Osteocyte (in vitro differentiated cells): ENCODE results near the gene RPTOR. TPM values are rescaled to one million over a fixed set of nuclear protein-coding genes. Genes with fewer than 3 reads are reported as not detected.

Source experiments
- DNase-seq: peaks from one replicate; pipeline ENCODE4 v3.0.0; 2021; ENCODE audit warnings: mixed read lengths; ENCODE audit not compliant: unreplicated experiment; ENCODE audit errors: extremely low spot score
- H3K27ac Mint-ChIP-seq: one replicate; pipeline ENCODE4 v1.8.0; 2021; ENCODE audit warnings: mild to moderate bottlenecking, mixed read lengths; ENCODE audit not compliant: unreplicated experiment
- H3K27me3 Mint-ChIP-seq: one replicate; pipeline ENCODE4 v1.8.0; 2021; ENCODE audit warnings: mixed read lengths; ENCODE audit not compliant: unreplicated experiment
- H3K36me3 Mint-ChIP-seq: one replicate; pipeline ENCODE4 v1.8.0; 2021; ENCODE audit warnings: mixed read lengths; ENCODE audit not compliant: unreplicated experiment
- H3K4me1 Mint-ChIP-seq: one replicate; pipeline ENCODE4 v1.8.0; 2021; ENCODE audit warnings: mixed read lengths; ENCODE audit not compliant: unreplicated experiment
- H3K4me3 Mint-ChIP-seq: one replicate; pipeline ENCODE4 v1.8.0; 2021; ENCODE audit warnings: mild to moderate bottlenecking, moderate library complexity, mixed read lengths; ENCODE audit not compliant: unreplicated experiment
- H3K9me3 Mint-ChIP-seq: one replicate; pipeline ENCODE4 v1.8.0; 2021; ENCODE audit warnings: mixed read lengths; ENCODE audit not compliant: unreplicated experiment
- total RNA-seq: library from RNA; stranded (reverse); gene quantifications from 2 replicates; pipeline ENCODE4 v1.2.1, GENCODE V29; 2021
- TF ChIP-seq, protein P1 (sequence below): fragments of 200-600 bp; sonication (generic); IDR thresholded peaks from 2 replicates; pipeline ENCODE4 v1.5.0; 2021; ENCODE audit warnings: antibody characterized with exemption, mild to moderate bottlenecking, moderate library complexity

Gene RPTOR
- total RNA-seq, 1 donor from 2014 or later, result 36.0 TPM

DNA sequence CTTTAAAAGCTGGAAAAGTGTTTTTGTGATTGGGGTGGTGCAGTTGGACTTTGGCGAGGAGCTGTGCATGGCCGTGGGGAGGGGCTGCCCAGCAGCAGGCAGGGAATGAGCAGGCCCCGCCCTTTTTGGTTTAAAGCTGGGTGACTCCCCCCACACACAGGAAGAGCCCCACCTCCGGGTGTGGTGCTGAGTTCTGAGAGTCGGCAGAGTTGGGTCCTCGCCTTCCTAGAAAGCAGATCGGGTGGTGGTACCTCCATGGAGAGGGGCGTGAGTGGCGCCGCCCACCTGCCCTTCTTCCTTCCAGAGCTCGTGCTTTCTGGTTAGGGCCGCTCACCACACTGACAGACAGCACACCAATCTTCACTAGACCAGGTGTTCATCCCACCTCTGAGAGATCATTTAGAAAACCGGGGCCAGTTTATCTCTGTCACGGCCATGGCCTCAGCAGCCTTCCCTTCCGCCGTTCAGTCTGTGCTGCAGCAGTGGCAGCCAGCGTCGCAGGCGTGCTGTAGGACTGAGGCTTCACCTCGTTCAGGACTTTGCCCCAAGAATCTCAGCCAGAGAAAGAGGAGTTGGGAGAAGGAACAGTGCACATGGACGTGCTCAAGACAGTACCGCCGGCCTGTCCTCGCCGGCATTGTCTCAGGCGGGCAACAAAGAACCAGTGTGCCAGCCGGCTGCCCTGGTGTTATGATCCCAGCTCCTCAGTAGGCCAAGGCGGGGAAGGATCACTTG, 303.0 kb downstream of the RPTOR start:
- Mint-ChIP-seq H3K36me3 (peaks cover 30% of the 10 kb centered on the region), H3K9me3 (no peaks in the 10 kb centered on the region), H3K4me3 (no peak overlapping the region), H3K27me3 (no peaks in the 10 kb centered on the region), H3K4me1 (peaks cover 26% of the 10 kb centered on the region), H3K27ac (no peak overlapping the region)
- no peak for DNase-seq
- TF ChIP-seq, protein P1, sequence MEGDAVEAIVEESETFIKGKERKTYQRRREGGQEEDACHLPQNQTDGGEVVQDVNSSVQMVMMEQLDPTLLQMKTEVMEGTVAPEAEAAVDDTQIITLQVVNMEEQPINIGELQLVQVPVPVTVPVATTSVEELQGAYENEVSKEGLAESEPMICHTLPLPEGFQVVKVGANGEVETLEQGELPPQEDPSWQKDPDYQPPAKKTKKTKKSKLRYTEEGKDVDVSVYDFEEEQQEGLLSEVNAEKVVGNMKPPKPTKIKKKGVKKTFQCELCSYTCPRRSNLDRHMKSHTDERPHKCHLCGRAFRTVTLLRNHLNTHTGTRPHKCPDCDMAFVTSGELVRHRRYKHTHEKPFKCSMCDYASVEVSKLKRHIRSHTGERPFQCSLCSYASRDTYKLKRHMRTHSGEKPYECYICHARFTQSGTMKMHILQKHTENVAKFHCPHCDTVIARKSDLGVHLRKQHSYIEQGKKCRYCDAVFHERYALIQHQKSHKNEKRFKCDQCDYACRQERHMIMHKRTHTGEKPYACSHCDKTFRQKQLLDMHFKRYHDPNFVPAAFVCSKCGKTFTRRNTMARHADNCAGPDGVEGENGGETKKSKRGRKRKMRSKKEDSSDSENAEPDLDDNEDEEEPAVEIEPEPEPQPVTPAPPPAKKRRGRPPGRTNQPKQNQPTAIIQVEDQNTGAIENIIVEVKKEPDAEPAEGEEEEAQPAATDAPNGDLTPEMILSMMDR, result no peak

DNA sequence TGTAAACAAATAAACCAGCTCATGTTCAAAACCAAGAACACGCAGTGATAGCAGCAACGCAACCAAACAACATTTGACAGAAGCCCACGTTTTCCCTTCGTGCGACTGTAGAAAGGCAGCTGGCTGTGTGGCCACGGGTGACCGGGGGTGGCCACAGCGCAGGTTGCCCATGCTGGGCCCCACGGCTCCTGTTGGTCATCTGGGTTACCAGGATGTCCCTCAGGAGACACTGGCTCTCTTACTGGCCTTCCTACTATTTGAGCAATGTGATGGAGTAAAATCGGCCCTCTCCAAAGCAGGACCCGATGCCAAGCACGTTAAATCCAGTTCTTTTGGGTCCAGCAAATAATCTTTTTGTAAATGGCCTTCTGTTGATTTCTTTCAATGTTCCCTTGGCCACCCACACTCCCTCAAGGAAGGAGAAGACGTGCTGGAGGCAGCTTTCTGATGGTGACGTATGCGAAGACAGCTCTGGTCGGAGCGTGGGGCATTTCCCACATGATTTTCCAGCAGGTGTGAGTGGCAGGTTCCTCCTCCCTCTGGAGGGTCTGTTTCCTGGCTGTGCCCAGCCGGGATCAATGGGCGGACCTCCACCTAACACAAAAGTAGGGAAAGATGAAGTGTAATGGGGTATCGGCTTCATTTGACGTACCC, 303.9 kb downstream of the RPTOR start:
- TF ChIP-seq, protein P1, result no peak
- no peaks in the 10 kb centered on the region for H3K27me3 Mint-ChIP-seq
- no peak for DNase-seq

DNA sequence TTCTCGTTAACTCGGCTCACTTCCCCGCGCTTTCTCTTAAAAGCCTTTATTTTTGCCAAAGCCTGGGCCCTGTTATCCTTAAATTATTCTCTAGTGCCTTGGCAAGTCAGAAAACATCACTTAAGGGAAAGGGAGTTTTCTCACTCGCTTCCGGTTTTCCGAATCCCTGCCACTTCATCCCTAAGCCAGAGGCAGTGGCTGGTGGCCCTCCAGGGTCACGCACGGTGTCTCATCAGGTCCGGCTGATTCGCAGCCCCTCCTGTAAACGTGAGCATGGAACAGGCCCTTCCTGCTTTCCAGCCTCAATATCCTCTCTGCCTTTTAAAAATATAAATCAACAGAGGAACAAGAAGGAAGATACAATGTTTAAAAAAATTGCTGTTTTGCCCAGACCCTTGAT, 304.5 kb downstream of the RPTOR start:
- DNase-seq, result no peak
- H3K4me3 Mint-ChIP-seq, result no peak overlapping the region

More for the DNA sequence above, 303.9 kb downstream of the RPTOR start:
- Mint-ChIP-seq H3K9me3 (no peaks in the 10 kb centered on the region), H3K4me3 (no peak overlapping the region), H3K36me3 (peaks cover 32% of the 10 kb centered on the region), H3K27ac (no peak overlapping the region), H3K4me1 (peaks cover 26% of the 10 kb centered on the region)

DNA sequence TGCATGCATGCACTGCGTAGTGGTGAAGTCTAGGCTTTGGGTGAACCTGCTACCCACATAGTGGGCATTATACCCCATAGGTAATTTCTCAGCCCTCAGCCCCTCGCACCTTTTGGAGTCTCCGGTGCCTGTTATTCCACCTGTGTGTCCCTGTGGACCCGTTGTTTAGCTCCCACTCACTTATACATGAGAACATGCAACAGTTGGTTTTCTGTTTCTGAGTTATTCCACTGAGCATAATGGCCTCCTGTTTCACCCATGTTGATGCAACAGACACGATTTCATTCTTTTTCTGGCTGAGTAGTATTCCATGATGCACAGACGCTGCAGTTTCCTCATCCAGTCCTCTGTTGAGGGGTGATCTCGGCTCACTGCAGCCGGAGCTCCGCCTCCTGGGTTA, 305.5 kb downstream of the RPTOR start:
- Mint-ChIP-seq H3K27me3 (no peaks in the 10 kb centered on the region), H3K4me1 (peaks cover 26% of the 10 kb centered on the region), H3K4me3 (no peak overlapping the region), H3K27ac (no peak overlapping the region), H3K36me3 (peaks cover 30% of the 10 kb centered on the region), H3K9me3 (no peaks in the 10 kb centered on the region)
- TF ChIP-seq, protein P1, result no peak
- DNase-seq, result no peak

More for the DNA sequence above, 304.5 kb downstream of the RPTOR start:
- Mint-ChIP-seq H3K27me3 (no peaks in the 10 kb centered on the region), H3K4me1 (peaks cover 26% of the 10 kb centered on the region), H3K9me3 (no peaks in the 10 kb centered on the region), H3K27ac (no peak overlapping the region), H3K36me3 (peaks cover 31% of the 10 kb centered on the region)
- TF ChIP-seq, protein P1, result no peak

DNA sequence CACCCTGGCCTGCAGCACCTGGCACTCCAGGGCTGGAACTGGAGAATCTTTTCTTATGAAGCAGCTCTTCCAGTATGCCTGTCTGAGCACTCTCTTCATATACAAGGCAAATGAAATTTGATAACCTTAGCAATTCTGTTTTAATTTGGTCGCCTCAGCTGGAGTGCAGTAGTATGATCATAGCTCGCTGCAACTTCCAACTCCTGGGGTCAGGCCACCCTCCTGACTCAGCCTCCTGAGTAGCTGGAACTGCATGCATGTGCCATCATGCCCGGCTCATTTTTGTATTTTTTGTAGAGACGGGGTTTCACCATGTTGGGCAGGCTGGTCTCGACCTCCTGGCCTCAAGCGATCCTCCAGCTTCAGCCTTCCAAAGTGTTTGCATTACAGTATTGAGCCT, 306.2 kb downstream of the RPTOR start:
- Mint-ChIP-seq H3K27me3 (no peaks in the 10 kb centered on the region), H3K36me3 (peaks cover 29% of the 10 kb centered on the region), H3K9me3 (no peaks in the 10 kb centered on the region), H3K4me3 (no peak overlapping the region), H3K4me1 (peaks cover 26% of the 10 kb centered on the region), H3K27ac (peak overlapping the region; percentile 38)
- no peak for DNase-seq
- TF ChIP-seq, protein P1, result no peak
